GM23338 (cell line): Measurements from ENCODE around the gene EML3. TPM values are rescaled to one million over a fixed set of nuclear protein-coding genes. Genes with fewer than 3 reads are reported as not detected.

Source experiments
- ATAC-seq: fragments of 200-7000 bp; cut with Tn5 transposase; 3 replicates; pipeline ENCODE4 v1.9.1; 2020
- DNase-seq: peaks from one replicate; pipeline ENCODE4 v3.0.0-alpha.2; 2015; ENCODE audit warnings: low spot score
- H2AFZ ChIP-seq: fragments of 200-600 bp; sonication (generic); 2 replicates; pipeline ENCODE4 v1.8.0; 2016; ENCODE audit warnings: antibody characterized with exemption, mild to moderate bottlenecking, moderate library complexity
- H3F3A ChIP-seq: fragments of 200-600 bp; sonication (generic); replicated peaks from 2 replicates; pipeline ENCODE4 v1.8.0; 2017; ENCODE audit warnings: antibody characterized with exemption, mixed run types, low read depth
- H3K27ac ChIP-seq: fragments of 200-600 bp; sonication (generic); 2 replicates; pipeline ENCODE4 v1.6.1; 2016; ENCODE audit warnings: low read depth
- H3K27me3 ChIP-seq: fragments of 200-600 bp; sonication (generic); 2 replicates; pipeline ENCODE4 v1.8.0; 2016; ENCODE audit warnings: mild to moderate bottlenecking, mixed run types, moderate library complexity; ENCODE audit not compliant: insufficient read depth
- H3K36me3 ChIP-seq: fragments of 200-600 bp; sonication (generic); 2 replicates; pipeline ENCODE4 v1.8.0; 2016; ENCODE audit warnings: mild to moderate bottlenecking; ENCODE audit not compliant: insufficient read depth
- H3K4me1 ChIP-seq: fragments of 200-600 bp; sonication (generic); 2 replicates; pipeline ENCODE4 v1.8.0; 2016; ENCODE audit warnings: mild to moderate bottlenecking, moderate library complexity; ENCODE audit not compliant: insufficient read depth
- H3K4me2 ChIP-seq: fragments of 200-600 bp; sonication (generic); 2 replicates; pipeline ENCODE4 v1.7.1; 2017; ENCODE audit warnings: mixed run types
- H3K4me3 ChIP-seq: fragments of 200-600 bp; sonication (generic); 2 replicates; pipeline ENCODE4 v1.6.1; 2016; ENCODE audit warnings: mixed run types
- H3K79me2 ChIP-seq: fragments of 200-600 bp; sonication (generic); replicated peaks from 2 replicates; pipeline ENCODE4 v1.8.0; 2017; ENCODE audit warnings: mild to moderate bottlenecking; ENCODE audit not compliant: insufficient read depth
- H3K9me2 ChIP-seq: fragments of 200-600 bp; sonication (generic); 2 replicates; pipeline ENCODE4 v1.8.0; 2017; ENCODE audit not compliant: insufficient read depth
- H4K20me1 ChIP-seq: fragments of 200-600 bp; sonication (generic); replicated peaks from 2 replicates; pipeline ENCODE4 v1.8.0; 2017; ENCODE audit warnings: mild to moderate bottlenecking; ENCODE audit not compliant: insufficient read depth
- H3K27ac Mint-ChIP-seq: 2 replicates; pipeline ENCODE4 v1.8.0; 2020; ENCODE audit warnings: inconsistent platforms, mild to moderate bottlenecking, moderate library complexity, mixed read lengths
- H3K27me3 Mint-ChIP-seq: 3 replicates; pipeline ENCODE4 v1.8.0; 2022; ENCODE audit warnings: low read depth, mild to moderate bottlenecking, moderate library complexity, mixed read lengths, inconsistent platforms; ENCODE audit not compliant: insufficient read depth, poor library complexity
- H3K36me3 Mint-ChIP-seq: 3 replicates; pipeline ENCODE4 v1.8.0; 2021; ENCODE audit warnings: low read depth, mild to moderate bottlenecking, inconsistent platforms, moderate library complexity, mixed read lengths
- H3K4me1 Mint-ChIP-seq: 3 replicates; pipeline ENCODE4 v1.8.0; 2020; ENCODE audit warnings: mild to moderate bottlenecking, inconsistent platforms, mixed read lengths
- H3K4me3 Mint-ChIP-seq: 3 replicates; pipeline ENCODE4 v1.8.0; 2021; ENCODE audit warnings: moderate library complexity, mild to moderate bottlenecking, inconsistent platforms, mixed read lengths
- H3K9me3 Mint-ChIP-seq: 3 replicates; pipeline ENCODE4 v1.8.0; 2020; ENCODE audit warnings: moderate library complexity, mild to moderate bottlenecking, inconsistent platforms, mixed read lengths
- CREB1 ChIP-seq: fragments of 250-450 bp; sonication (Bioruptor Pico); IDR thresholded peaks from 2 replicates; pipeline ENCODE4 v1.5.0; 2020; ENCODE audit warnings: low read depth, mild to moderate bottlenecking, moderate library complexity
- CTCF ChIP-seq, 2 experiments: fragments of 200-600 bp in 1 of 2; sonication (generic) in 1 of 2; conservative IDR thresholded peaks; 2 replicates each; pipeline versions ENCODE4 v1.5.1 to v1.6.1; 2016 to 2017; ENCODE audit warnings: antibody characterized with exemption in 2 of 2, low read depth in 2 of 2, mild to moderate bottlenecking in 2 of 2, moderate library complexity in 1 of 2
- EZH2 ChIP-seq: fragments of 200-600 bp; sonication (generic); IDR thresholded peaks from one replicate; pipeline ENCODE4 v1.8.0; 2017; ENCODE audit warnings: antibody characterized with exemption, mild to moderate bottlenecking, low read depth; ENCODE audit not compliant: unreplicated experiment
- EZH2phosphoT487 ChIP-seq: fragments of 200-600 bp; sonication (generic); IDR thresholded peaks from one replicate; pipeline ENCODE4 v1.8.1; 2018; ENCODE audit warnings: antibody characterized with exemption; ENCODE audit not compliant: unreplicated experiment
- JUNB ChIP-seq: IDR thresholded peaks from one replicate; pipeline ENCODE4 v1.6.1; 2016; ENCODE audit warnings: antibody characterized with exemption; ENCODE audit not compliant: unreplicated experiment
- NANOG ChIP-seq: IDR thresholded peaks from 2 replicates; pipeline ENCODE4 v1.6.1; 2016; ENCODE audit warnings: antibody characterized with exemption, borderline replicate concordance
- POLR2AphosphoS5 ChIP-seq: IDR thresholded peaks from 2 replicates; pipeline ENCODE4 v1.6.1; 2016; ENCODE audit warnings: antibody characterized with exemption, low read depth
- REST ChIP-seq: IDR thresholded peaks from one replicate; pipeline ENCODE4 v1.6.1; 2018; ENCODE audit warnings: antibody characterized with exemption; ENCODE audit not compliant: unreplicated experiment
- STAT1 ChIP-seq: IDR thresholded peaks from one replicate; pipeline ENCODE4 v1.6.1; 2016; ENCODE audit warnings: antibody characterized with exemption; ENCODE audit not compliant: unreplicated experiment
- ZNF114 ChIP-seq: fragments of 250-450 bp; sonication (Bioruptor Pico); IDR thresholded peaks from 2 replicates; pipeline ENCODE4 v1.5.0; 2020; ENCODE audit warnings: mild to moderate bottlenecking, moderate library complexity
- ZNF331 ChIP-seq: fragments of 250-450 bp; sonication (Bioruptor Pico); IDR thresholded peaks from 2 replicates; pipeline ENCODE4 v1.5.0; 2020; ENCODE audit warnings: low read depth, mild to moderate bottlenecking, moderate library complexity
- ZNF462 ChIP-seq: fragments of 250-450 bp; sonication (Bioruptor Pico); IDR thresholded peaks from 2 replicates; pipeline ENCODE4 v1.5.0; 2020; ENCODE audit warnings: mild to moderate bottlenecking, moderate library complexity
- polyA plus RNA-seq: library from polyadenylated mRNA; unstranded; fragments of >200 nt; fragmentation: Nextera tagmentation; extraction: Ambion mirVana; gene quantifications from 2 replicates; pipeline ENCODE4 v1.2.1, GENCODE V29; 2016
- total RNA-seq: library from RNA; depleted of rRNA; stranded (reverse); fragments of >200 nt; shearing (Covaris generic); gene quantifications from 2 replicates; pipeline ENCODE4 v1.2.3, GENCODE V29; 2014

EML3 gene
- total and polyA plus RNA-seq, 2 experiments from 2014 or later, result 15.4 to 17.1 TPM

- peak overlapping the region; percentile 94 for H3K4me3 Mint-ChIP-seq
Observed at GRCh38 chr11:62622476-62623089, 10.0 kb upstream of the EML3 start.

More at GRCh38 chr11:62622476-62623089, 10.0 kb upstream of the EML3 start:
- DNase-seq, result peak; percentile 57
- Histone ChIP-seq H3K4me1 (peaks cover 12% of the 10 kb centered on the region), H3K27me3 (no peaks in the 10 kb centered on the region), H3K4me2 (peak overlapping the region; percentile 68), H3F3A (peaks cover 39% of the 10 kb centered on the region), H3K27ac (peak overlapping the region; percentile 88), H3K9me2 (no peaks in the 10 kb centered on the region), H3K4me3 (peak overlapping the region; percentile 87), H3K36me3 (peaks cover 17% of the 10 kb centered on the region), H3K79me2 (peaks cover 8% of the 10 kb centered on the region; the same call in 1 of the 2 replicates), H2AFZ (no peak overlapping the region), H4K20me1 (no peaks in the 10 kb centered on the region)
- H3K9me3 Mint-ChIP-seq, result no peaks in the 10 kb centered on the region
- H3K27me3 Mint-ChIP-seq, result peaks cover 11% of the 10 kb centered on the region
- H3K36me3 Mint-ChIP-seq, result peaks cover 35% of the 10 kb centered on the region
- H3K27ac Mint-ChIP-seq, result peak overlapping the region; percentile 96
- TF ChIP-seq EZH2 (no peak), ZNF331 (no peak), ZNF114 (CRISPR knock-in tag) (no peak), REST (no peak), EZH2phosphoT487 (no peak), NANOG (no peak), STAT1 (no peak), CTCF (conservative IDR thresholded peaks at IDR 0.05; ENCODE audit: low read depth in 2 of 2) (no peak), CREB1 (CRISPR knock-in tag) (no peak), ZNF462 (no peak), JUNB (no peak), POLR2AphosphoS5 (no peak)
- peaks cover 16% of the 10 kb centered on the region for H3K4me1 Mint-ChIP-seq
- no peak for ATAC-seq
